Type B pancreatic cell (in vitro differentiated cells): ENCODE data around the gene KISS1R. TPM values are rescaled to one million over a fixed set of nuclear protein-coding genes. Genes with fewer than 3 reads are reported as not detected.
"Not testable (repeated sequence)": the region's sequence is repeated elsewhere in the genome, so short reads cannot be mapped to it uniquely, and the experiment has no call there.

ENCODE experiments used
- DNase-seq: peaks from one replicate; pipeline ENCODE4 v3.0.0; 2021; ENCODE audit warnings: mixed read lengths; ENCODE audit not compliant: unreplicated experiment; ENCODE audit errors: extremely low spot score
- H3K27ac Mint-ChIP-seq: 2 replicates; pipeline ENCODE4 v1.8.0; 2021; ENCODE audit warnings: mild to moderate bottlenecking, mixed read lengths
- H3K27me3 Mint-ChIP-seq: 2 replicates; pipeline ENCODE4 v1.8.0; 2021; ENCODE audit warnings: mixed read lengths
- H3K36me3 Mint-ChIP-seq: 2 replicates; pipeline ENCODE4 v1.8.0; 2021; ENCODE audit warnings: mixed read lengths
- H3K4me1 Mint-ChIP-seq: one replicate; pipeline ENCODE4 v1.8.0; 2021; ENCODE audit warnings: mixed read lengths; ENCODE audit not compliant: unreplicated experiment
- H3K4me3 Mint-ChIP-seq: 2 replicates; pipeline ENCODE4 v1.8.0; 2021; ENCODE audit warnings: mild to moderate bottlenecking, mixed read lengths
- H3K9me3 Mint-ChIP-seq: 2 replicates; pipeline ENCODE4 v1.8.0; 2021; ENCODE audit warnings: mixed read lengths
- CTCF ChIP-seq: fragments of 200-600 bp; sonication (generic); conservative IDR thresholded peaks from 2 replicates; pipeline ENCODE4 v1.5.0; 2021; ENCODE audit warnings: antibody characterized with exemption, mild to moderate bottlenecking
- total RNA-seq: library from RNA; stranded (reverse); gene quantifications from 2 replicates; pipeline ENCODE4 v1.2.1, GENCODE V29; 2021; ENCODE audit warnings: low replicate concordance

The KISS1R gene
- total RNA-seq, 1 donor from 2014 or later, result 1.2 TPM

GRCh38 chr19:875265-875879 is 41.8 kb upstream of the KISS1R start:
- Mint-ChIP-seq H3K27ac (no peak overlapping the region), H3K27me3 (no peaks in the 10 kb centered on the region), H3K4me3 (no peak overlapping the region), H3K4me1 (peaks cover 3% of the 10 kb centered on the region), H3K9me3 (no peaks in the 10 kb centered on the region), H3K36me3 (peaks cover 3% of the 10 kb centered on the region)
- DNase-seq, result no peak
- no peak for TF ChIP-seq CTCF

DNA sequence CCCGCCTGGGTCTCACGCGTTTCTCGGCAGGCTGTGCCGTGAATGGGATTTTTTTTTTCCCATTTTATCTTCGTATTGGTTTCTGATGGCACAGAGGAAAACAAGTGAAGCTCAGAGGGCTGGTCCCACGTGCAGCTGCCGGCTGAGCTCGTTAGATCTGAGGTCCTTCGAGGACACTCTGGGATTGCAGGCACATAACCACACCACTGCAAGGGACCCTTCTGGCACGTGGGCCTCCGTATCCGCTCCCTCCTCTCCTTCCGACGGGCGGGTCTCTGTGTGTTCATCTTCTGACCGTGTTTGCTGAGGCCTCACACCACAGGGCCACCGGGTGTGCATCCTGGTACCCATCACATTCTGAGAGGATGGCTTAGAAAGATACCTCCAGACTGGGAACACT is 41.0 kb upstream of the KISS1R start:
- Mint-ChIP-seq H3K4me3 (no peak overlapping the region), H3K36me3 (peaks cover 3% of the 10 kb centered on the region), H3K27me3 (no peaks in the 10 kb centered on the region), H3K9me3 (no peaks in the 10 kb centered on the region), H3K27ac (no peak overlapping the region), H3K4me1 (peaks cover 3% of the 10 kb centered on the region)
- TF ChIP-seq CTCF, result no peak
- DNase-seq, result no peak

- H3K36me3 Mint-ChIP-seq, result peaks cover 5% of the 10 kb centered on the region
Observed at GRCh38 chr19:876780-877314, 40.3 kb upstream of the KISS1R start.

DNA sequence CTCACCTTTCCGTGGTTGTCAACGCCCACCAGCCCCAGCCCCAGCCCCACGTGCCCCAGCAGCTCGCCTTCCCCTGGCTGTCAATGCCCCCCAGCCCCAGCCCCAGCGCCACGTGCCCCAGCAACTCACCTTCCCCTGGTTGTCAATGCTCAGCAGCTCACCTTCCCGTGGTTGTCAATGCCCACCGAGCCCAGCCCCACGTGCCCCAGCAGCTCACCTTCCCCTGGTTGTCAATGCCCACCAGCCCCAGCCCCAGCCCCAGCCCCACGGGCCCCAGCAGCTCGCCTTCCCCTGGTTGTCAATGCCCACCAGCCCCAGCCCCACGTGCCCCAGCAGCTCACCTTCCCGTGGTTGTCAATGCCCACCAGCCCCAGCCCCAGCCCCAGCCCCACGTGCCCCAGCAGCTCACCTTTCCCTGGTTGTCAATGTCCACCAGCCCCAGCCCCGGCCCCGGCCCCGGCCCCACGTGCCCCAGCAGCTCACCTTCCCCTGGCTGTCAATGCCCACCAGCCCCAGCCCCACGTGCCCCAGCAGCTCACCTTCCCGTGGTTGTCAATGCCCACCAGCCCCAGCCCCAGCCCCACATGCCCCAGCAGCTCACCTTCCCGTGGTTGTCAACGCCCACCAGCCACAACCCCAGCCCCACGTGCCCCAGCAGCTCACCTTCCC is 39.0 kb upstream of the KISS1R start:
- H3K27me3 Mint-ChIP-seq, H3K4me1 Mint-ChIP-seq, H3K36me3 Mint-ChIP-seq, DNase-seq, H3K9me3 Mint-ChIP-seq, H3K27ac Mint-ChIP-seq, H3K4me3 Mint-ChIP-seq: not testable (repeated sequence)

More at GRCh38 chr19:876780-877314, 40.3 kb upstream of the KISS1R start:
- no peak for DNase-seq
- Mint-ChIP-seq H3K4me1 (no peaks in the 10 kb centered on the region), H3K4me3 (no peak overlapping the region), H3K27ac (no peak overlapping the region), H3K9me3 (no peaks in the 10 kb centered on the region), H3K27me3 (no peaks in the 10 kb centered on the region)
- no peak for TF ChIP-seq CTCF

DNA sequence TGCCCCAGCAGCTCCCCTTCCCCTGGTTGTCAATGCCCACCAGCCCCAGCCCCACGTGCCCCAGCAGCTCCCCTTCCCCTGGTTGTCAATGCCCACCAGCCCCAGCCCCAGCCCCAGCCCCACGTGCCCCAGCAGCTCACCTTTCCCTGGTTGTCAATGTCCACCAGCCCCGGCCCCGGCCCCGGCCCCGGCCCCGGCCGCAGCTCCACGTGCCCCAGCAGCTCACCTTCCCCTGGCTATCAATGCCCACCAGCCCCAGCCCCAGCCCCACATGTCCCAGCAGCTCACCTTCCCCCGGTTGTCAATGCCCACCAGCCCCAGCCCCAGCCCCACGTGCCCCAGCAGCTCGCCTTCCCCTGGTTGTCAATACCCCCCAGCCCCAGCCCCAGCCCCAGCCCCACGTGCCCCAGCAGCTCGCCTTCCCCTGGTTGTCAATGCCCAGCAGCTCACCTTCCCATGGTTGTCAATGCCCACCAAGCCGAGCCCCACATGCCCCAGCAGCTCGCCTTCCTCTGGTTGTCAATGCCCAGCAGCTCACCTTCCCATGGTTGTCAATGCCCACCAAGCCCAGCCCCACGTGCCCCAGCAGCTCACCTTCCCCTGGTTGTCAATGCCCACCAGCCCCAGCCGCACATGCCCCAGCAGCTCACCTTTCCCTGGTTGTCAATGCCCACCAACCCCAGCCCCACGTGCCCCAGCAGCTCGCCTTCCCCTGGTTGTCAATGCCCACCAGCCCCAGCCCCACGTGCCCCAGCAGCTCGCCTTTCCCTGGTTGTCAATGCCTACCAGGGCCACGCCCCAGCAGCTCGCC is 38.2 kb upstream of the KISS1R start:
- not testable (repeated sequence) for H3K9me3 Mint-ChIP-seq, H3K27me3 Mint-ChIP-seq, H3K36me3 Mint-ChIP-seq, DNase-seq, H3K4me3 Mint-ChIP-seq, H3K27ac Mint-ChIP-seq, H3K4me1 Mint-ChIP-seq

DNA sequence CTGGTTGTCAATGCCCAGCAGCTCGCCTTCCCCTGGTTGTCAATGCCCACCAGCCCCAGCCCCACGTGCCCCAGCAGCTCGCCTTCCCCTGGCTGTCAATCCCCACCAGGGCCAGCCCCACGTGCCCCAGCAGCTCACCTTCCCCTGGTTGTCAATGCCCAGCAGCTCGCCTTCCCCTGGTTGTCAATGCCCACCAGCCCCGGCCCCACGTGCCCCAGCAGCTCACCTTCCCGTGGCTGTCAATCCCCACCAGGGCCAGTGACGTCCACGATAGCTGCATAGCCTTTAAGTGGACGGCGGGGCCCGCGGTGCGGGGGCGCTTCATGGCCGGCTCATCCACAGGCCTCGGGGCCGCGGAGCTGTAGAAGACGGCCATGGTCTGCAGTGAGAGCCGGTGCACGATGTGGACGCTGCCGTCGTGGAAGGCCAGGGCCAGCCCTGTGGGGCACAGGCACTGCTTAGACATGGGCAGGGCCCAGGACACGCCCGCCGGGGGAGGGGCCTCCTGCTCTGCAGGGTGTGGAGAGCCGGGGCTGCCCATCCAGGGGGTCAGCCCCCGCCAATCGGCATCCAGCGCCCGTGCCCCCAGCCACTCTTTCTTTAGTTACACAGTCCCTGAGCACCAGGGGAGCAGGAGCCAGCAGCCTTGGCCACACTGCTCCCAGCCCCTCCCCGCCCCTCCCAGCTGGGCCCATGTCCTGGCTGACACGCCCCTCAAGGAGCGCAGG is 37.3 kb upstream of the KISS1R start:
- H3K4me3 Mint-ChIP-seq, result no peak overlapping the region
- H3K27ac Mint-ChIP-seq, result no peak overlapping the region
- TF ChIP-seq CTCF, result no peak
- no peaks in the 10 kb centered on the region for H3K4me1 Mint-ChIP-seq
- no peaks in the 10 kb centered on the region for H3K9me3 Mint-ChIP-seq
- no peaks in the 10 kb centered on the region for H3K27me3 Mint-ChIP-seq
- peaks cover 5% of the 10 kb centered on the region for H3K36me3 Mint-ChIP-seq
- DNase-seq, result no peak
